Measurements from ENCODE around the gene TNFRSF1B.
A peak's percentile ranks its signal among the peaks of the same experiment; 100 is the strongest.

Gene TNFRSF1B

DNA sequence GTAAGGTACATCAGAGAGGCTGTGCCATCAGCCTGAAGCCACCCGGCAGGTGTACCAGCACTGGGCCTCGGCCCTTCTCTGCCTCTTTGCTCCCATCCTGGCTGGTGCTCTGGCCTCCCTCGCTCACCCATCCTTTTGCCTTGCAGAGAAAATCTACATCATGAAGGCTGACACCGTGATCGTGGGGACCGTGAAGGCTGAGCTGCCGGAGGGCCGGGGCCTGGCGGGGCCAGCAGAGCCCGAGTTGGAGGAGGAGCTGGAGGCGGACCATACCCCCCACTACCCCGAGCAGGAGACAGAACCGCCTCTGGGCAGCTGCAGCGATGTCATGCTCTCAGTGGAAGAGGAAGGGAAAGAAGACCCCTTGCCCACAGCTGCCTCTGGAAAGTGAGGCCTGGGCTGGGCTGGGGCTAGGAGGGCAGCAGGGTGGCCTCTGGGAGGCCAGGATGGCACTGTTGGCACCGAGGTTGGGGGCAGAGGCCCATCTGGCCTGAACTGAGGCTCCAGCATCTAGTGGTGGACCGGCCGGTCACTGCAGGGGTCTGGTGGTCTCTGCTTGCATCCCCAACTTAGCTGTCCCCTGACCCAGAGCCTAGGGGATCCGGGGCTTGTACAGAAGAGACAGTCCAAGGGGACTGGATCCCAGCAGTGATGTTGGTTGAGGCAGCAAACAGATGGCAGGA, 24.5 kb upstream of the TNFRSF1B start:
- DNase-seq, result no peak
- ATAC-seq, result no peak

DNA sequence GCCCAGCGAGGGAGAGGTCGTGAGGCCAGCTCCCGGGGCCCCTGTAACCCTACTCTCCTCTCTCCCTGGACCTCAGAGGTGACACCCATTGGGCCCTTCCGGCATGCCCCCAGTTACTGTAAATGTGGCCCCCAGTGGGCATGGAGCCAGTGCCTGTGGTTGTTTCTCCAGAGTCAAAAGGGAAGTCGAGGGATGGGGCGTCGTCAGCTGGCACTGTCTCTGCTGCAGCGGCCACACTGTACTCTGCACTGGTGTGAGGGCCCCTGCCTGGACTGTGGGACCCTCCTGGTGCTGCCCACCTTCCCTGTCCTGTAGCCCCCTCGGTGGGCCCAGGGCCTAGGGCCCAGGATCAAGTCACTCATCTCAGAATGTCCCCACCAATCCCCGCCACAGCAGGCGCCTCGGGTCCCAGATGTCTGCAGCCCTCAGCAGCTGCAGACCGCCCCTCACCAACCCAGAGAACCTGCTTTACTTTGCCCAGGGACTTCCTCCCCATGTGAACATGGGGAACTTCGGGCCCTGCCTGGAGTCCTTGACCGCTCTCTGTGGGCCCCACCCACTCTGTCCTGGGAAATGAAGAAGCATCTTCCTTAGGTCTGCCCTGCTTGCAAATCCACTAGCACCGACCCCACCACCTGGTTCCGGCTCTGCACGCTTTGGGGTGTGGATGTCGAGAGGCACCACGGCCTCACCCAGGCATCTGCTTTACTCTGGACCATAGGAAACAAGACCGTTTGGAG, 23.7 kb upstream of the TNFRSF1B start:
- DNase-seq, result no peak
- no peak for ATAC-seq

DNA sequence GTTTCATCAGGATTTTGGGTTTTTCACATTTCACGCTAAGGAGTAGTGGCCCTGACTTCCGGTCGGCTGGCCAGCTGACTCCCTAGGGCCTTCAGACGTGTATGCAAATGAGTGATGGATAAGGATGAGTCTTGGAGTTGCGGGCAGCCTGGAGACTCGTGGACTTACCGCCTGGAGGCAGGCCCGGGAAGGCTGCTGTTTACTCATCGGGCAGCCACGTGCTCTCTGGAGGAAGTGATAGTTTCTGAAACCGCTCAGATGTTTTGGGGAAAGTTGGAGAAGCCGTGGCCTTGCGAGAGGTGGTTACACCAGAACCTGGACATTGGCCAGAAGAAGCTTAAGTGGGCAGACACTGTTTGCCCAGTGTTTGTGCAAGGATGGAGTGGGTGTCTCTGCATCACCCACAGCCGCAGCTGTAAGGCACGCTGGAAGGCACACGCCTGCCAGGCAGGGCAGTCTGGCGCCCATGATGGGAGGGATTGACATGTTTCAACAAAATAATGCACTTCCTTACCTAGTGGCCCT, 23.1 kb upstream of the TNFRSF1B start:
- DNase-seq (no peak), ATAC-seq (peak; percentile 52)

DNA sequence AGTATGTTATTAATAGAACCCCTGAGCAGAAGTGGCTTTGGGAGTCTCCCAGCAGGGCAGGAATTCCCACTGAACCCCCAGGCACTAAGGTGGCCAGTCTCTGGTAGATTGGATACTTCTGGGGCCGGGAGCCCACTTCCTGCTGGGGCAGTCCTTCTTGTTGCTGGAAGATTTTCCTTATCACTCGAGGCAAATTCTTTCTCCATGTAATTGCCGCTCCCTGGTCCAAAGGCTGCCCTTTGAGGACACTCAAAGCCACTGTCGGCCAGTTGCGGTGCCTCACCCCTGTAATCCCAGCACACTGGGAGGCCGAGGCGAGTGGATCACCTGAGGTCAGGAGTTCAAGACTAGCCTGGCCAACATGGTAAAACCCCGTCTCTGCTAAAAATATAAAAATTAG, 22.6 kb upstream of the TNFRSF1B start:
- DNase-seq, result no peak
- no peak for ATAC-seq

DNA sequence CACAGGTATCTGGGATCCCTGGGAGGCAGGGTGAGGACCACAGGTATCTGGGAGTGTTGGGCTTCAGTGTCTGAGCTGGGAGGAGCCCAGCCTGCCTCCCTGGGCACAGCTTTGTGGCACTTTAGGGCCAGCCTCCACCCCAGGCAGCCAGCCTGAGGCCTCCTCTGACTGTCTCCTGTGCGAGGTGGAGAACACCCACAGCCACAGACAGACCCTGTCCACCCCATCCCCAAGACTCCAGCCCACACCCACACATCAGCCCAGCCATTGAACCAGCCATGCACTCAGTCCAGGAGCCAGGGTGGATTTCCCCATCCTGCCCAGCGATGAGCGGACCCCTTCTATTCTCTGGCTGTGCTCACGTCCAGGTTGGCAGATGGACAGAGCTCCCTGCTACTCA, 21.8 kb upstream of the TNFRSF1B start:
- no peak for DNase-seq

DNA sequence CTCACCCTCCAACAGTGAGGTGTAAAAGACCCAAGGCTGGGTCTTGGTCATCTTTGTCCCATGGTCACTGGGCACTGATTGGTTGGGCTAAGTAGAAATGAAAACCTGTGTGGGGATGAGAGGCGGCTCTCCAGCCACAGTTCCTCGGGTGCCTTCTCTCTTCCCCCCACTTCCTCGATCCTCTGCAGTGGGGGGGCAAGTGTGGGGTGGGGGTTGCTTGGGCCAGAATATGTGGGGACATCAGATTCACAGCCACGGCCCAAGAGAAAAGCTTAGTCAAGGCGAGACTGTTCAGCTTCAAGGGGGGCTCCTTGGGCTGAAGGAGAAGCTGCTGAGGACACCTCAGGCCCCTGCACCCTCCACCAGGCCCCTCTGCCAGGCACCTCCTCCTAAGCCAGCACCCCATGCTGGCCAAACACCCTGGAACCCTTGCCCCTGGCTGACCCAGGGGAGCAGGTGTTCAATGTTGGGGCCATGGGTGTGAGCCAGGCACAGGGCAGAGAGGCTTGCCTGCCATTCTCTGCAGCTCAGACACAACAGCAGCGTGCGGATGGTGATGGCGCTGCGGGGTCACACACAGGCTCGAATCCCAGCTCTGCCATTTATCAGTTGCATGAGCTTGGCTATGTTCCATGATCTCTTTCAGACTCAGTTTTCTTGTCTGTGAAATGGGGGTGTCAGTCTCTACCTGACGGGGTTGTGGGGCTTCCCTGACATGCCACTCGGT, 21.0 kb upstream of the TNFRSF1B start:
- DNase-seq (no peak), ATAC-seq (no peak)

More for the DNA sequence above, 21.8 kb upstream of the TNFRSF1B start:
- ATAC-seq, result no peak

DNA sequence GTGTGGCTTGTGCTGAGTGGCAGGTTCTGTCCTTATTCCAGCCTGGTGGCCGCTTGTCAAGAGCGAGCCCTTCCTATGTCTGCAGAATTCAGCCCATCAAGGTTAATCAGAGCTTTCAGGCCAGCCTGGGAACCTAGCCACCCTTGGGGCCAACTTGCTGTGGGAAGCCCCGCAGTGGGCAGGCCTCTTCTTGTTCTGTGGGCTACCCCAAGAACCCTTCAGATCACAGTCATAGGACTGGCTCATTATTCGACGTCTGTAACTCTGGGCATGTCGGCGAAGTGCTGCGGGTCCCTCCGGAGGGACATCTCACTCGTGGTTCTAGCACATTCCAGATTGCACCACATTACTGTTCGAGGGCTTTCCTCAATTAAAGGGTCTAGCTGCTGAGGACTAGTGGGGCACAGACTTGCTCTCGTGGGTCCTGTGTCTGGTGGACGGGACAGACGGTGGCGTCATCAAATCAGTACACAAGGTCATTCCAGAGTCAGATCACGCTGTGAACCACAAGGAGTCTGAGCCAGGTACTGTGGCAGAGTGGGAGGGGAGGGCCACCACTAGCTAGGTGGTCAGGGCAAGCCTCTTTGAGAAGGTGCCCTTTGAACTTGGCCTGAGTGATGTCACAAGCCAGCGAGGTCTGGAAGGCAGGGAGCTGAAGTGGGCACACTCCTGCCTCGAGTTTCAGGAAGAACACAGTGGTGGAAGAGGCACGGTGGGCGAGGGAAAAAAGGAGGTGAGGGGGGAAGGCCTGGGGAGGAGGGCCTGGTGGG, 20.3 kb upstream of the TNFRSF1B start:
- no peak for ATAC-seq
- no peak for DNase-seq

DNA sequence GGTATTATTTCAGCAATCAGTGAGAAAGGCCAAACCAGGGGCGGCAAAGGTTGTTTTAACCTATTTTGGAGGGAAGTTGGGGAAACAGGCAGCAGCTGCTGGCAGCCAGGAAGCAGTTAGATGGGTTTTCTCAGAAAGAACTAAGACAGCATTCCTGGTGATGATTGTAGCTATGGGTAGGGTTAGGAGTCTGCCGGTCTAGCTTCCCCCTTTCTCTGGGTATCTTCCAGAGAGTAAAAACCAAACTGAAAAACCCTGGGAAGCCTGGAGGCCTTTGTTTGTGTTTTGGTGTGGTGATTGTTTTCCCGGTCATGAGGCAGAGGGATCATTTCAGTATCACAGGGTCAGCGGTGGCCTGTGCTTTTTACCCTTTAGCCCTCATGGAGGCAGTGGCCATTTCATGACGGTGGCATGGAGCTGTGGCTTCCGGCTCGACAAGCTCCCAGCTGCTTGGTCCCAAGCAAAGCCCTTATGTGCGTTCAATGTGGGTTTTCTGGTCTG, 19.5 kb upstream of the TNFRSF1B start:
- ATAC-seq (no peak), DNase-seq (no peak)

DNA sequence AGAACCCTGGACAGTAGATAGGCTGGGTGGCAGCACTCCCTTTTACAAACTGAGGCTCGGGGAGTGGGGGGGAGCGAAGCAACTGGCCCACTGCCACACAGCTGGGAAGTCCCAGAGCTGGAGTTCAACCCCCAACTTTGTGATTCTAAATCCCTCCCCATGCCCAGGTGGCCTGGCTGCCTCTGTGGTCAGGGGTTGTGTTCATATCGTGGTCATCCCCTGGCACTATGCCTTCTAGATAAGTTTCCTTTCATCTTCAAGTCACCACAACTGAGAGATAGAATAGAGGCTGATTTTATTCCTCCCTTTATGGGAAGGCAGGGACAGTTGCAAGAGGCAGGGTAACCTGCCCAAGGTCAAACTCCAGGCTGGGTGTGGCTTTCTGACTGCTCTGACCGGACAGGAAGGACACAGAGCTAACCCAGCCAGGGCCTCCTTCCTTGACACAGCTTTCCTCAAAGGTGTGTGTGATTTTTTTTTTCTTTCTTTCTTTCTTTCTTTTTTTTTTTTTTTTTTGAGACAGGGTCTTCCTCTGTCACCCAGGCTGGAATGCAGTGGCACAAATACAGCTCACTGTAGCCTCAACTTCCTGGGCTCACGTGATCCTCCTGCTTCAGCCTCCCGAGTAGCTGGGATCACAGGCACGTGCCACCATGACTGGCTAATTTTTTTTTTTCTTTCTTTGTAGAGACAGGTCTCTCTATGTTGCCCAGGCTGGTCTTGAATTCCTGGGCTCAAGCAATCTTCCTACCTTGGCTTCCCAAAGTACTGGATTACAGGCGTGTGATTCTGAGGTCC, 18.4 kb upstream of the TNFRSF1B start:
- ATAC-seq (no peak), DNase-seq (no peak)

DNA sequence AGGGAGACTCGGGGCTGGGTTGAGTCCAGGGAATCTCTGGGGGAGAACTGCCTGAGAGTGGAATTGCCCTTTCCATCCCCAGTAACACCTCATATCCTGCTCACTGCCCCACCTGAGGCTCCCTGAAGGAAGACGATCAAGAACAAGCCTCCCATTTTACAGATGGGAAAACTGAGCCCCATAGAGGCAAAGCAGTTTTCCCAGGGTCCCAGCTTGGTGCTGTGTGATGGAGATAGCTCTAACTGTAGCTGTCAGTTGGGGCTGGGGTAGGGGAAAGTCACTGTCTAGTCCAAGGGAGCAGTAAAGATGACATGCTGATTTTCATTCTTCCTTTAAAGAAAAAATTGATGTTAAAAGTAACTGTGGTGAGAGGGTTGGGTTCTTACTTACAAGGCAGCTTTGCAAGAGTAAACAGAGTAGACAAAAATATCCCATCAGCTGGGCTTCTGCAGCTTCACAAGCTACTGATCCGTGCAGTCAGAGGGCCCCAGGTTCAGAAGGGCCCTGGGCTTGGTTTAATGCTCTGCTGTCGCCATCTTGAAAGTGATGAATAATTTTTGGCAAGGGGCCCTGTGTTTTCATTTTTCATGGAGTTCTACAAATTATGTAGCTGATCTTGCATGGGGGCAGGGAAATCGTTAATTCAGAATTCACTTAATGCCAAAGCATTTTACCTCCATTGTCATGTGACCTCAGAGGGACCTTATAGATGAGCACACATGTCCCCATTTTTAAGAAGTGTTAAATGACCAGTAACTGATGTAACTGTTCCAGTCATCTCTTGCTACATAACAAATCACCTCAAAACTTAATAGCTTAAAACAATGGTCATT, 17.6 kb upstream of the TNFRSF1B start:
- ATAC-seq (no peak), DNase-seq (no peak)

DNA sequence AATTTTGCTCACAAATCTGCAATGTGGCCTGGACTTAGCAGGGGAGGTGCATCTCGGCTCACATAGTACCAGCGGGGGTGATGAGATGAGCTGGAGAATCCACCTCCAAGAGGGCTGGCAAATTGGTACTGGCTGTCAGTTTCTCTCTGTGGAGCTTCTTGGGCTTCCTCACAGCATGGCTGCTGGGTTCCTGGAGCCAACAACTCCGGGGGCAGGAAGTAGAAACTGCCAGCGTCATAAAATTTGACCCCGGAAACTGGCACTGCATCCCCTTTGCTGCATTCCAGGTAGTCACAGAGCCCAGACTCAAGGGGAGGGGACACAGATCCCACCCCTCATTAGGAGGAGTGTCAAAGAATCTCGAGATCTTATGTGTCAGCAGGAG, 17.0 kb upstream of the TNFRSF1B start:
- DNase-seq (no peak), ATAC-seq (no peak)

DNA sequence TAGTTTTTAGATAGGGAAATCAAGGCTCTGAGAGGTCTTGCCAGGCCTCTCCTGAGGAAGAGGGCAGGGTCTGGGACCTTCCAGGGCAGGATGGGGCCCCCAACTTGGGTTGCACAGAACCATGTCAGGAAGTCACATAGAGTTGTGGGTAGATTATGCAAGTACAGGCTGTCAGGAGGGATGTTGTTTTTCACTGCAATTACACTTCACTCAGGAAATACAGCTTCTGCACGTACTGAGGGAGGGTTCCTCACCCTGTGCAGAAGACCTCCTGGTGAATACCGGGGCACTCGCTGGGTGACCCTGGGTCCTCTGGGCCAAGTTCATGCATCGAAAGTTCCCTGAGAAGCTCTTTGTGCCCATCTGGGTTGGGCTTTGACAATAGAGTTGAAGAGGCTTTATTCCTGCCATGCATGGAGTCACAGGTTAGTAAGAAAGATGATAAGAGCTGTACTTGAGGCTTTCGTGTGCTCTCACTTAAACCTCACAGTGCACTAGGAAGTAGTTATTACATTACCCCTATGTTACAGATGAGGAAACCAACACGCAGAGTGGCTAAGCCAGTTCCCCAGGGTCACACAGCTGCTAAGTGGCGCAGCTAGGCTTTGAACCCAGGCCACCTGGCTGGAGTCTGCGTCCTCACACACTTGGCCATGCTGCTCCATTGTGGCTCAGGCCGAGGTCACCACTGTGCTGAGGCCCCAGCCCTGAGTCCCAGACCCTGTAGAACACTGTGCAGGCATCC, 16.2 kb upstream of the TNFRSF1B start:
- ATAC-seq, result peak; percentile 25
- DNase-seq, result no peak

DNA sequence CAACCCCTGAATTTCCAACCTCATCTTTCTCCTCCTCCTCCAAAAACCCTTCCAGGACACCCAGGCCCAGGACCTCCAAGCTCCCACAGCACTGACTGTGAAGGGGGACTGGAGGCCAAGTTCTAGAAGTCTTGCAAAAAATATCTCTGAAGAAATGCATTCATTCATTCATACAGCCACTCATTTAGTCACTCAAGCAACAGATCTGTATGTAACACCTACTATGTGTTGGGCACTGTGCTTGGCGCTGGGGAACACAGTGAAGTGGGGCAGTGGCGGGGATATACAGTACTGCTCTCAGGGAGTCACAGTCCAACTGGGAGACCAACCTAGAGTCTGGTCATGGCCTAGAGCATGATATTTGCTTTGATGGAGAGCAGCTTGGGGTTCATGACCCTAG, 15.3 kb upstream of the TNFRSF1B start:
- DNase-seq (no peak), ATAC-seq (no peak)

DNA sequence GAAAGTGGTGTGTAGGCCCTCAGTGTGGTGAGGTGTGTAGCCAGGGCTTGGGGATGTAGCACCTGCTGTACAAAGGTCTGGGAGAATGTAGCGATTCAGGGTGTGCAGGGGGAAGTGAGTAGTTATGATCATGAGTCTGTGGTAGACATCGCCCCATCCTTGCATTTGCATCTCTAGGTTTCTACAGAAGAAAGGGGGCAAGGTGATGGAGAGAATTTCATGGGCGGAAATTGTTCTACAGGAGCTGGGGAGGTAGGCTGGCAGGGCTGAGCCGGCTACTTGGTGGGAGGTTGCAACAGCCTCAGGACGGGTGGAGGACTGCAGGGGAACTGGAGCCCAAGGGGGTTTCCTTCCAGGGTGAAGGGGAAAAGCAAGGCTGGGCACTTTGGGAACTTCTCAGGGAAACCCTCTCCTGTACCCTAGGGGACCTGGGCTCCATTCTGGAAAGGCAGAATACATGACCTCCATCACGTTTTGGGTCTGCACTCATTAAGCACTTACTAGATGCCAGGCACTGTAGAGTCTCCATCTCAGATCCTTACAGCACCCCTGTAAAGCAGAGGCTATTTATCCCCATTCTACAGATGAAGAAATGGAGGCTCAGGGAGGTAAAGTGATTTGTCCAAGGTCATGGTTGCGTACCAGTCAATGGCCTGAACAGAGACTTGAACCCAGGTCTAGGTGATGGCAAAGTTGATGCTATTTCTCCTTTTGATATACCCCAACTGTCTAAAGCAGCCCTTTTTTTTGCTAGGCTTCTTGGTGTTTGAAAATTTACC, 14.5 kb upstream of the TNFRSF1B start:
- ATAC-seq, result peak; percentile 48
- DNase-seq, result no peak

DNA sequence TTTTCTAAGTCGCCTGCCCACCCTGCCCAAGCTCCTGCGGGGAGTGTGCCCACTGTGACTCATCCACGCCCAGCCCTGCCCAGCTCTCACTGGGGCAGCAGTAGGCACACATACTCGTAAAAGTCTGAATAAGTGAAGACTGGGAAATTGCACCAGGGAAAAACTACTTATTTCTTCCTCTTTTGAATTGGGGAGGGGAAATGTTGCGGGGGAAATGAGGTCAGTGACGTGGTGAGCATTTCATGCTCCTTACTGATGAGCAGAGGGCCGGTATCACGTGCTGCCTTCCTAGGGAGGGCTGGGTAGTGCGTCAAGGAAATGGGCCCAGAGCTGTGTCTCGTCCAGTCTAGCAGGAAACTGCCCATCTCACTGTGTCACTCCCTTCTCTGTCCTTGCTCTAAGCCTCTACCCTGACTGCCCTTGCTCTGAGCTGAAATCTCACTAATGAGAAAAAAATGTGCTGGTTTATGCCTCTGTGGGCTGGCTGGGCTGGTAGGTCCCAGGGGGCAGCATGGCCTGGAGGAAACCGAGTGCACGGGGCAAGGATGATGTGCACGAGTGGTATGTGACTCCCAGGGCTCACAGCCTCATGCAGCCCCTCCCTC, 13.5 kb upstream of the TNFRSF1B start:
- DNase-seq, result peak; percentile 50
- peak; percentile 7 for ATAC-seq

DNA sequence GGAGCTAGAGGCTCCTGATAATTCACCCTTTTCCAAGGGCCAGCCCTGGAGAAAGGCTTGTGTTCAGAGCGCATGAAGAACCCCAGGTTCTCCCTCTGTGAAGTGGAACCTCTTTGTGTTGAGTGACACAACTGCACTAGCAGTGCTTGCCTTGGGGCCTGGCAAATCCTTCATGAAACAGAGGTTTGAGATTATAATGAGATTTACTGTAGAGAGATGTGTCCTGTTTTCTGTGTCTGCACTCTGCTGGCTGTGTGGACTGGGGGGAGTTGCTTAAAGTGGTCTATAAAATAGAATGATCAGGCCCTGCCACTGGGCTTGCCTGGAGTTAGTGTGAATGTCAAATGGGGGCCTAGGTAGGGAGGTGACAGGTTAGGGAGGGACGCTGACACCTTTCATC, 11.5 kb upstream of the TNFRSF1B start:
- DNase-seq (no peak), ATAC-seq (no peak)

DNA sequence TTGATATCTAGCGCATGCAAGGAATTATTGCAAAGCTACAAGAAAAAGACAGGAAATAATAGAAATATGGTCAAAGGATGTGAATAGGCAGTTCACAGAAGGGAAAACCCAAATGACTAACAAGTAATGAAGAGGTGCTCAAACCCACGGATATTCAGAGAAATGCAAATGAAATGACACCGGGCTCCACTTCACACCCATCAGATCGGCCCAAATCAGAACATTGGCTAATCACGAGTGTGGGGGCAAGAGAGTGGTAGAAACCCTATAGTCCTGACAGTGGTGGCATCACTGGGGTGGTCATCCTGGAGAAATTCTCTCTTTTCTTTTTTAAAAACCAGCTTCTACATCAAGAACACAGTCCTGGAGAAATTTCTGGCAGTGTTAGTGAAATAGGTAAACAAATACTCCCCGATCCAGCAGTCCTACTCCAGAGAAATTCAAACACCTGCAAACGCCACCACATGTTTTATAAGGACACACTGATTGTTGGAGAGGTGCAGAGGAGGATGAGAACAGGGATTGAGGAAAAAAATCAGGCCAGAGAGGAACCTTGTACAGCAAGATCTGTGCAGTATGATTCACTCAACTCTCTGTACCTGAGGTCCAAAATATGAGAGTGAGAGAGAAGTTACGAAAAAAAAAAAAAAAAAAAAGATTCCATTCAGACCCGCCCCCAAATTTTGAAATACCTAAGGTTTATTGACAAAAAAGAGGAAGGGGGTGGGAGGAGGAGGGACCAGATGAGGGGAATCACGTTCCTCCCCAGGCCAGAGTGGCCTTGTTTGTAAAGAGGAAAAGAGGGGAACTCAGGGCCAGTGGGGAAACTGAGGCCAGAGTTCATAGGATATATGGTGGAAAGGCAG, 9.2 kb upstream of the TNFRSF1B start:
- peak; percentile 58 for ATAC-seq

More for the DNA sequence above, 9.2 kb upstream of the TNFRSF1B start:
- peak; percentile 58 for DNase-seq
